ENCODE results near the gene FKBP10.
"Not testable (repeated sequence)": the region's sequence is repeated elsewhere in the genome, so short reads cannot be mapped to it uniquely, and the experiment has no call there.

Gene FKBP10

GRCh38 chr17:41812381-41813151, at the start of gene FKBP10:
Gene FKBP10, plus strand, starts transcription at chr17:41813004. Its CDS starts 31 bp downstream, at chr17:41813035.
- intact Hi-C loops (cut with DNase I), result no loop called here
- DNase-seq, result peak in 34 of 42 donors; percentile 14 to 75 (median 41)

GRCh38 chr17:41763327-41763726, 49.5 kb upstream of the FKBP10 start:
- intact Hi-C loops (cut with DNase I), result no loop called here
- no peak for DNase-seq

DNA sequence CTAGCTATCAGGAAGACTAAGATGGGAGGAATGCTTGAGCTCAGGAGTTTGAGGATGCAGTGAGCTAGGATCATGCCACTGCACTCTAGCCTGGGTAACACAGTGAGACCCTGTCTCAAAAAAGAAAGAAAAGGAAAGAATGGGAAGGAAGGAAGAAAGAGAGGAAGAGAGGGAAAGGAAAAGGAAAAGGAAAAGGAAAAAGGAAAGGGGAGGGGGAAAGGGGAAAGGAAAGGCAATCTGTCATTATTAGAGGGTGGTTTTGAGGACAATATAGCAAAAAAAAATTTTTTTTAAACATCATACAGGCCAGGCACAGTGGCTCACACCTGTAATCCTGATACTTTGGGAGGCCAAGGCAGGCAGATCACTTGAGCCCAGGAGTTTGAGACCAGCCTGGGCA, 46.7 kb upstream of the FKBP10 start:
- intact Hi-C loops (cut with DNase I), result no loop called here
- DNase-seq, result no peak

DNA sequence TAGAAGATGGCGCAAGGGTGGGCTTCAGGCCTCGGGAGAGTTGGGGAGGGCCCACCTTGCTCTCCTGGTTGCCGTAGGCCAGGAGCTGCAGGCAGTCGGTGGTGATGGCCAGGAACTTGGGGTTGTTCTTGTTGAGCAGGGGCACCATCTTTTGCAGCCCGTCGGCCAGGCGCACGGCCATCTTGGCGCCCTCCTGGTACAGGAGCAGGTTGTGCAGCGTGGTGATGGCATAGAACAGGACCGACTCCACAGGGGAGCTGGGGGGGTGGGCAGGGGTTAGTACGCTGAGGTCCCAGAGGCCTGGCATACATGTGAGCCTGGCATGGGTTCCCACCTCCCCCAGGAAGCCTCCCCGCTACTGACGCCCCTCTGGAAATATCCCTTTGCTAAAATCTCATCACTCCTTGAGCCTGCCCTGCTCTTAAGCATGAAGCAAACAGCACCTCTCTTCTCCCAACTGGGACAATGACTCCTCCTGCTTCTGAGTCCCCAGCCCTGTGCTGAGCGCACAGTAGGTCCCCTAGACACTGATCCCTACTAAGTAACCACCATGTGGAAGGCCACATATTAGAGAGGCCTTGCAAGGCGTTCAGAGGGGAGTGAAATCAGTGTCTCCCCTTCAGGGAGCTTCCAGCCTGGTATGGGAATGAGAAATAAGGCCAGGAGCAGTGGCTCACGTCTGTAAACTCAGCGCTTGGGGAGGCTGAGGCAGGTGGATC, 45.3 kb upstream of the FKBP10 start:
- DNase-seq, result no peak
- intact Hi-C loops (cut with DNase I), result no loop called here

- no peak for DNase-seq
- intact Hi-C loops (cut with DNase I), result no loop called here
Observed at GRCh38 chr17:41768682-41769288, 44.0 kb upstream of the FKBP10 start.

DNA sequence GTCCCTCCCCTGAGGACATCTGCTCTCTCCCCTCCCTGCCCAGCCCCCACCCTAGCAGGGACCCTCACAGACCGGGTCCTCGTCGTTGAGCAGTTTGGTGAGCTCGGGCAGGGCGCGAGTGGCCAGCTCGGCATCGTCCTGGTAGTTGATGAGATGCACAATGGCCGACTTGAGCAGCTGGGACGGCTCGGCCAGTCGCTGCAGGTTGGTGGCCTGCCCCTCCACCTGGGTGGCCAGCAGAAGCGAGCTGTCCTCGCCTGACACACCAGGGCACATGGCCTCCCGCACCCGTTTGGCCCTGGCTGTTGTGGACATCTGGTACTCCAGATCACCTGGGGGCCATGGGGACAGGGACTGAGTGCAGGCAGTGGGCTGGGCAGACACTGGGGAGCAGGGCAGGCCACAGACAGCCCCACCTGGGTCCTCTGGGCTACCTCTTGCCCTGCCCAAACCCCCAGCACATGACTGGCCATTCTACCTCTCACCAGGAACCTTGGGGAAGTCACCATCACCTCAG, 43.4 kb upstream of the FKBP10 start:
- intact Hi-C loops (cut with DNase I), result no loop called here
- DNase-seq, result no peak

GRCh38 chr17:41769985-41770384, 42.8 kb upstream of the FKBP10 start:
- intact Hi-C loops (cut with DNase I), result no loop called here
- no peak for DNase-seq

DNA sequence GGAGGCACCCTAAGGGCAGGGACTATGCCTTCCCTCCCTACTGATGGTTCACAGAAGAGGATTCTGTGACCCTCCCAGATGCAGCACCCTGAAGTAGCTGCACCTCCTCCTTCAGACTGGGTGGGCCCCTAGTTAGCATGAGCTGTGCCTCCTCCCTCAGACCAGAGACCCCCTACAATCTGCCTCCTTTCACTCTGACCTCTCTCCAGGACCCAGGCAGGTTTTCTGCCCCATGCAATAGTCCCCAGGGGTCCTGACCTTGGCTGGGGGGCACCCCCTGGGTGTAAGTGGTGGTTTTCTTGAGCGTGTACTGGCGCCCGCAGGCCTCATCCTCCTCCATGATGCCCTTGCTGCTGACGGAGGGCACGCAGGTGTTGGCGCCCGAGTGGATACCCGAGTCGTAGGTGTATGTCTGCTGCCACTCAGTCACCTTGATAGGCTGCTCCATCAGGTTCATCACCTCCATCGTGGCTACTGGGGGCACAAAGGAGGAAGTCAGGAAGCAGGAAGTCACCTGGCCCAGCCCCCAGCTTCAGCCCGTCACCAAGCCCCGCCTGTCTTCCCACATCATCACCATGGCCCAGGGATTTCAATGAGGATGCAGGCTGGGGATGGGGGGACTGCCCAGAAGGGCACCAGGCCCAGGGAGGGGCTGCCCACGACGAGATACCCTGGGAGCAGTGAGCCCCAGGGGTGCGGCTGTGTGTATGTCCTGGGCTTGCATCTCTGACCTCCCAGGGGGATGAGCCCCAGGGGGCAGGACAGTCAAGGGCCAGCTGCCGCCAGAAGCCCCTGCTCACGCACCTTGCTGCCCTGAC, 41.2 kb upstream of the FKBP10 start:
- intact Hi-C loops (cut with DNase I), result no loop called here
- DNase-seq, result no peak

- DNase-seq, result no peak
- intact Hi-C loops (cut with DNase I), result no loop called here
Observed at GRCh38 chr17:41772218-41772585, 40.6 kb upstream of the FKBP10 start.

DNA sequence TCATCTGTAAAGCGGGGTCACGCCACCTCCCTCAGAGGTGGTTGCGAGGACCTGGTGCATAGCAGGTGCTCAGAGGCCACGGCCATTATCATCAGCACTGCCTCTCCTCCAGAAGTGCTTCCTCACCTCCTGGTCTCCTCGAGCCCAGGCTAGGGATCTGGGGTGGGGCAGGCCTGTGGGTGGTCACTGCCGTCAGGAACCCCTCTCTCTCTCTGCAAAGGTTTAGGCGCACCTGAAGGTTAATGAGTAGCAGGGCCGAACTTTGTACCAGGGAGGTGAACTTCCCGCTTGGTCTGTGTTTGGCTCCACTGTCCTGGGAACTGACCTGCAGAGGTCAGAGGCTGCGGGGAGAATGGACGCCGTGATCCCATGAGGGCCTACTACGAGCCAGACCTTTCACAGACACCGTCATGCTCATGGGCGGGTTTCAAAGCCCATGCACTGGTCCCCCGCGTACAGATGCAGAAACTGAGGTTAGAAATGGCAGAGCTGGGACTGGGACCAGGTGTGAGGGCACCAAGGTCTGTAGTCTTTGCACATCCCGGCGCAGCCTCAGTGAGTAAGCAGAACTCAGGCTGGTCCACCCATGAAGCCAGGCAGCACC, 40.1 kb upstream of the FKBP10 start:
- no peak for DNase-seq
- intact Hi-C loops (cut with DNase I), result no loop called here

DNA sequence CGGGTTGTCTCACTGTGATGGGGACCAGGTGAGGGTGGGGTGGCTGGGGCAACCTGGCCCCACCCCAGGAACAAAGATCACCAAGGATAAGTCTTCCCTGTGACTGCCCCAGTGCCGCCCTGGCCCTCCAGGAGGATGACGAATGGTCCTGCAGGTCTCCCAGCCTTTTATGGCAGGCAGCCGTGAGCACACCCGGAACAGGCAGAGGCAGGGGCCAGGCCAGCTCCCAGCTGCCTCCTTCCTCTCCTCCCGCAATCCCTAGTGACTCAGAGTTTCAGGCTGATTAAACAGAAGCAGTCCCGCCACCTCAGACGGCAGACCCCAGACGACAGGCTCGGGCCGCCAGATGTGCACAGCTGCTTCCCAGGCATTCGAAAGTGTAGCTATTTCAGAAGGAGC, 39.6 kb upstream of the FKBP10 start:
- intact Hi-C loops (cut with DNase I), result no loop called here
- no peak for DNase-seq

DNA sequence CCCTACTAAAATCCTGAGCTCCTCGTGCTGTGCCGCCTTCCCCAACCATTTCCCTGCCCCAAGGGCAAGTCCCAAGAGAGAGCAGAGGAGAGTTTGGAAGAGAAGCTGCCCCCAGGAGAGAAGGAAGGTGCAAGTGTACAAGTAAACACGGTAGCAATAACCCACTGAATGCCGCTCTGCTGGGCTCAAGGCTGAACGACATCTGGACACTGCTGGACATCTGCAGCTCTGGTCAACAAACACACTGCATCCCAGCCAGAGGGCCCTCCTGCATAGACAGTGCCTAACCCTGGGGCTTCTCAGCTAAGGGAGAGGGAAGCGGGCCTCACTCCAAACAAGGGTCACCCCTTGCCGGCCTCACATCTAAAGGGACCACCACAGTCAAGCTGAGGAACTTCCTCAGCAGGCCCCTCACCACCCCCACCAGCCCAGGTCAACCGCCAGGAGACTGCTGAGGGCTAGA, 39.0 kb upstream of the FKBP10 start:
- DNase-seq, result peak in 12 of 42 donors; percentile 15 to 64 (median 40)
- intact Hi-C loops (cut with DNase I), result no loop called here

GRCh38 chr17:41775394-41776226, 37.2 kb upstream of the FKBP10 start:
- intact Hi-C loops (cut with DNase I), result no loop called here
- DNase-seq, result peak; percentile 42 to 90 (median 76)

- peak in 12 of 42 donors; percentile 17 to 60 (median 40) for DNase-seq
- intact Hi-C loops (cut with DNase I), result not testable (repeated sequence)
Observed at GRCh38 chr17:41776262-41776900, 36.4 kb upstream of the FKBP10 start.

GRCh38 chr17:41777157-41777573, 35.6 kb upstream of the FKBP10 start:
- intact Hi-C loops (cut with DNase I), result no loop called here
- peak in 9 of 42 donors; percentile 18 to 53 (median 35) for DNase-seq

GRCh38 chr17:41777574-41778188, 35.1 kb upstream of the FKBP10 start:
- intact Hi-C loops (cut with DNase I), result no loop called here
- peak in 27 of 42 donors; percentile 18 to 71 (median 42) for DNase-seq

GRCh38 chr17:41779954-41780353, 32.9 kb upstream of the FKBP10 start:
- intact Hi-C loops (cut with DNase I), result no loop called here
- DNase-seq, result no peak

Measured in head of caudate nucleus (tissue), 42 donors.